Stimulated activated CD4-positive, alpha-beta T cell treated with anti-CD3 and anti-CD28 coated beads, Interleukin-12 subunit alpha, Interleukin-12 subunit beta, amount 100 ng/mL, for 24 hours (primary cell): ENCODE results near the gene CTSC.
"Not testable (repeated sequence)": the region's sequence is repeated elsewhere in the genome, so short reads cannot be mapped to it uniquely, and the experiment has no call there.

Experiments
- DNase-seq, 2 experiments: peaks; one replicate each; pipeline ENCODE4 v3.0.0-alpha.2; 2020; ENCODE audit warnings: low read depth in 2 of 2

CTSC gene

DNA sequence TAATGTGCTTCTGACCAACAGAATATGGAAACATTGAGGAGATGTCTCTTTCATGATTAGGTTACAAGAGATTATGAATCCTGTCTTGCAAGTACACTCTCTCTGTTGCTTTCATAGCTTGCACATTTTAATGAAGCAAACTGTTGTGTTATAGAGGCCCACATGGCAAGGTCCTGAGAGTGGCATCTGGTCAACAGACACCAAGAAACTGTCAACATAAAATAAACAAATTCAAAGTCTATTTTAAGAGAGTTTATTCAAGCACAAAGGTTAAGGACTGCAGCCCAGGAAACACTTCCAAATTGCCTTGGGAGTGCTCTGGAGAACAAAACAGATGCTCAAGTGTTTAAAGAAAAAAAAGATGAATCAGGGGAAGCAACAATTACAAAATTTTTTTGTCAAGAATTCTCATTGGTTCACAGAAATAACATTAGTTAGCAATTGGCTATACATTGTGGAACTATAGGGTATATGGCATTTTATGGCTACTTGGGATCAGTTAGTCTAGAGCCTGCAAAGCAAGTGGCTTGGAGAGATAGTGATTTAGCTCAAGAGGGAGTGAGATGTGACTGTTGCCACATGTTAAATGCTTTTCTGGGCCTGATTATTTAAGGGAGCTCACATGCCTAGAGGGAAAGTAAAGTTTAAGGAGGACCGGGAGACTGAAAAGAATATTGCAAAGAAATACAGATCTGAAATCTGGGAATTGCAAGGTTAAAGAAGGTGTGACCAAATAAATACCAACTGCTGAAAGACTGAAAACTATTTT, 54.6 kb downstream of the CTSC start:
- DNase-seq: no peak

DNA sequence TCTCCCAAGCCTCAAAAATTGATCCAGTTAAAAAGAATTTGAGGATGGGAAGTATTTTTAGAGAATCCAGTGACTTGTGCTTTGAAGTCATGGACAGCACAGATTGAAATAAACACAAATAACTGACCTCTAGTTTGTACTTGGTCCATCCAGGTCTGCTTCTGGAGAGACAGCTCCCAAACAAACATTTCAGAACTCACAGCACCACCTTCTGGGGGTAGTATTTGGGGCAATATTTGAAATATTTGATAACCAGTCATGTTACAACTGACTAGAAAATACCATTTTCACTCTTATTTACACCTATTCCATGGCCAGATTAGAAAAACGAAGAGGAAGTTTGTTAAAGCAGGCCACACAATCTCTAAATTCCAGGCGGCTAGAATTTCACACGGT, 56.2 kb downstream of the CTSC start:
- no peak for DNase-seq

DNA sequence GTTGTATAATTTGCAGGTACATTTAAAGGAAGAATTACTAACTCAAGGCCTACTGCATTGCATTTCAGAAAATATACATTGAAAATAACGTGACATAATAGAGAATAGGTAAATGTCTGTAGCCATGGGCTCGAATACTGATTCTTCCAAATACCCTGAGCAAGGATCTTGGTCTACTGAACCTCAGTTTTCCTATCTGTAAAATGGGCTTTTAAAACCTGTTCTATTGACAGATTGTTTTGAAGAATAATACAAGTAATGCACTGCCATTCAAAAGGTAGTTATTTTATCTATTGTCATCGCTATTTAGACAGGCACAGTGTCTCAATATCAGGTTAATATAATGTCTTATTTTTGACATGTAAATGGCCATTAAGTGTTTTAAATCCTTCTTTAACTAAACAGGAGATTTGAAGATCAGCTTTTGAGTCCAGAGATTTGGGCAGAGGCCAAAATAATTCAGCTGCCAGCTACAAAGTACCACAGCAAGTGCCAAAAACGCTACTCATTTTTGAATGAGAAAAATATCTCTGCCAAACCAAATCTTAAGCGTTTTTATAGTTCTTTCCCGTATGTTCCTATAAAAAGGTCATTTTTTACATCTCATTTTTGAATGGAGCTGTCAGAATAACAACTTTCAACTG, 56.7 kb downstream of the CTSC start:
- DNase-seq: no peak

DNA sequence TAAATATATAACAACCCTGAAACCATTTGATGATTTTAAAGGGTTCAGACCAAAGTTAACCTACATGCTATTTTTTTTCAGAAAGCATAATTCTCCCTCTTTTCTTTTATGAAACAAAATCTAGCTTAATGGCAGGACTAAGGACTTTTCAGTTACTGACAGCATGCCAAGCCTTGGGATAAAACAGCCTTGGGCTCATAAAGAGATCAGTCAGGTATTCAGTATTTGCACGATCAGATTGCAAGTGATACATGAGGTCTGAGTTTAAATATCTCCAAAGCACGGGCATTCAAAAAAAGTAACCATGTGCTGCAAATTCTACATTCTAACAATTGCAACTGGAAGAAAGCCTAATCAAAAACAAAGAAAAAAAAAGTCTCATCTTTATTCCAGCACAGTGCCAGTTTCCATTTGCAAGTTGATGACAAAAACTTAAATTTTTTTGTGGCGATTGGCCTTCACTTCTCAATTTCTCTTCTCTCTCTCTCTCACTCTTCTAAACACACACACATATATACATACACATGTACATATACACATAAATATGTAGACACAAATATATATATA, 60.1 kb downstream of the CTSC start:
- no peak for DNase-seq

DNA sequence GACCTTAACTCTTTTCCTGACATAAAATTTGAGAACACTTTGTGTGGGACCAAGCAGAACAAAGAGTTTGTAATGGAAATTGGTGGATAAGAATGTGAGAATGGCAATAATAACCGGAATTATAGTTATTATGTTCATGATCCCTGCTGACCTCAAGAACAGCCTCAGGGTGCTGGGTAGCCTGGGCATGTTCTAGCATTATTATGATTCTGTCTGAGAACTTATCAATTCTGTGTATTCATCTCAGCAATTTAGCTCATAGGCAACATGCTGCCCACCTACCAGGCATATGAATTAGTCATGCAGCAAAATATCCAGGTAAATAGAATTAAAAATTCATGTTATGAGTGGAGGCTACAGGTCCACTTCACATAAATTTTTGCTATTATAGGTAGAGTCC, 61.9 kb downstream of the CTSC start:
- no peak for DNase-seq

DNA sequence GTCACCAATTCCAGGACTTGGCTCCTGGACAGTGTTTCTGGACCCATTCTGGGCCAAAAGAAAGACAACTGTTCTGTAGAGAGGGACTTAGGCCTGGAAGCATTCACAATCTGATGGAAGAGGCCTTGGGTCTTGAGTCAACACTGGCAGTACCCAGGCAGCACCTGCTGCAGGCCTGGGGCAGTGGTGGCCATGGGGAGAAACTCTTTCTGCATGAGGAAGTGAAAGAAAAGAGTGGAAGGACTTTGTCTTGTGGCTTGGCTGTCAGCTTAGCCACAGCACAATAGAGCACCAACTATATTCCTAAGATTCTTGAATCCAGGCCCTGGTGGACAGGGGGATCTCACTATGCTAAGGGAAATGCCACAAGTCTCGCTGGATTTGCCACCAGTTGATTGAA, 70.6 kb downstream of the CTSC start:
- DNase-seq: no peak

DNA sequence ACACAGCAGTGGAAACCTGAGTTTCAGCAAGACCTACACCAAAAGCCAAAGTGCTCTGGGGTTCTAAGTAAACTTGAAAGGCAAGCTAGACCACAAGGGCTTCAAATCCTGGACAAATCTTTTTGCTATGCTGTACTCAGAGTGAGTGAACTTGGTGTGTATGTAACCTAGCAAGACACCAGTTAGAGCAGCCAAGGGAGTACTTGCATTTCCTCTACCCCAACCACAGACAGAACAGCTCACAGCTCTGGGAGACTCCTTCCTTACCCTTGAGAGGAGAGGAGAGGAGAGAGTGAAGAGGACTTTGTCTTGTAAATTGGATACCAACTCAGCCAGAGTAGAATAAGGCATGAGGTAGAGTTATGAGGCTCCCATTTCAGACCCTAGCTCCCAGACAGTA, 71.4 kb downstream of the CTSC start:
- no peak for DNase-seq

DNA sequence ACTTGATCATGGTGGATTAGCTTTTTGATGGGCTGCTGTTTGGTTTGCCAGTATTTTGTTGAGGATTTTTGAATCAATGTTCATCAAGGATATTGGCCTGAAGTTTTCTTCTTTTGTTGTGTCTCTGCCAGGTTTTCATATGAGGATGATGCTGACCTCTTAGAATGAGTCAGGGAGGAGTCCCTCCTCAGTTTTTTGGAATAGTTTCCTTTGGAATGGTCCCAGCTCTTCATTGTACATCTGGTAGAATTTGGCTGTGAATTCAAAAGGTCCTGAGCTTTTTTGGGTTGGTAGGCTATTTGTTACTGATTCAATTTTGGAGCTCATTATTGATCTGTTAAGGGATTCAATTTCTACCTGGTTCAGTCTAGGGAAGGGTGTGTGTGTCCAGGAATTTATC, 78.1 kb downstream of the CTSC start:
- DNase-seq: no peak

DNA sequence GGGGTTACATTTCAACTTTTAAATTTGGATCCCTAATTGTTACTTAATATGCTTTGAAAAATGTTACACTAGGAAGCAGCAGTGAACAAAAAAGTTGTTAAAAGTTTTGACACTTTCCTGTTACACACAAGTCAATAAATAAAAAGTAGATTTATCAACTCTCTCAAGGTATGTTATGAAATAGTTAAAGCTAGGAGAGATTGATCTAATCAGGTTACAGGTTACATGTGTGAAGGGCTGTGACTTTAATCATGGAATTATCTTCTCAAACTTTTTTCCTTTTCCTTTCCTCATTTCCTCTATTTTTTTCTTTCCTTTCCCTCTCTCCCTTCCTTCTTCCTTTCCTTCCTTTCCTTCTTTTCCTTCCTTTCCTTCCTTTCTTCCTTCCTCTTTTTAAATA, 85.3 kb downstream of the CTSC start:
- no peak for DNase-seq

DNA sequence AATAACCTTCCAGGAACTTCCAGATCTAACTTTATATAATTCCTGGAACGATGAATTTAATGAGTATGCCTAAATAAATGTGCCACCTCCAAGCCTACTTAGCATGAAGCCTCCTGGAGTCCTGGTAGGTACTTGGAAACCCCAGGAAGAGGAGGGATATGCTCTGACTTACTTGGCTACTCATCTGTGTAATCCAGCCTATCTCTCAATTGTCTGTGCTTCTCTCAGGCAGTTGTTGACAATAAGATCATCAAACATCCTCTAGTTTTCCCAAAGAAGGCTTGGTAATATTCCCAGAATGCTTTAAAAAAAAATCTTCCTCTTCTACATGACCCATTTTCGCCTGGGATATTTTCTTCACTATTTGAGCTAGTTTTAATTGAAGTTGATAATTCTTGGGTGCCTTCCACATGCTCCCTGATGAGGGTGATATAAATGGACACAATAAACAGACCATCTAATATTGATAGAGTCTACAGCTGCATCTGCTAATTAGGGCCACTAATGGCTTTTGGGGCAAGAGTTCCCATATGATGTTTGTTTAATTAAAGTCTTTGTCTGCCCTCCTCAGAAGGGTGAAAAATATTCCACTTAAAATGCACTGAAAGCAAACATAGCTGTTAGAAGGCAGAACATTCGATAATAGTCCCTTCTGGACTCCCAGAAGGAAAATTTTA, 86.8 kb downstream of the CTSC start:
- DNase-seq: no peak

DNA sequence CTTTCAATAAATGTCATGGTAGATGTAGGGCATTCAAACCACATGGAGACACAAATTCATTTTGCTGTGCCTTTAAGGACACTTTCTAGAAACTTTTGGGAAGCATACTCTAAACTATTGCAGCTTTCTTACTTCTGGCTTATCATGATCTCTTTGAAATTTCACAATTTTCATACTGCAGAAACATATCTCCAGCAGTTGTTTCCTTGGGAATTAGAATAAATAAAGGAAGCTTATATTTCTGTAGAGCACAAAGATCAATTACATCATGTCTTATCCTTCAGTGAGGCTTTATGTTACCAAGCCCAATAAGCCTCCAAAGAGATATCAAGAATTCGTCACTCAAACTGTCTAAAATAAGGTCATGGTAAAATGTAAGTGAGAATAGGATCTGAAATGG, 87.8 kb downstream of the CTSC start:
- no peak for DNase-seq

DNA sequence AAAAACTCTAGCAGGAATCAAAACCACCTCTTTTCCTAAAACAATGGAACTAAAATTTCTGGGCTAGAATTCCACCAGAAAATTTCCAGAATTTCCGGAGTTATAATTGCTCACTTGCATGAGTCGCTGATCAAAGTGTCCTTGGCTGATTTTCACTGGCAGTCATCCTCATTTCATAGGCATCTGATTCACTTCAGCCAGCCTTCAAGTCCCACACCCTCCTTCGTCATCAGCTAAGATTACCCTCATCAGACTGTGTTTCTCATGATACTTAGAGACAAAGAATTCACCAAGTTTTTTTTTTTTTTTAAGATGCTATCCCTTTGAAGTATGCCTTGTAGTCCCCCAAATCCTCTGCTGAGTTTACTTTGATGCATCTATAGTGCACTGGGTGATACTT, 90.8 kb downstream of the CTSC start:
- no peak for DNase-seq

DNA sequence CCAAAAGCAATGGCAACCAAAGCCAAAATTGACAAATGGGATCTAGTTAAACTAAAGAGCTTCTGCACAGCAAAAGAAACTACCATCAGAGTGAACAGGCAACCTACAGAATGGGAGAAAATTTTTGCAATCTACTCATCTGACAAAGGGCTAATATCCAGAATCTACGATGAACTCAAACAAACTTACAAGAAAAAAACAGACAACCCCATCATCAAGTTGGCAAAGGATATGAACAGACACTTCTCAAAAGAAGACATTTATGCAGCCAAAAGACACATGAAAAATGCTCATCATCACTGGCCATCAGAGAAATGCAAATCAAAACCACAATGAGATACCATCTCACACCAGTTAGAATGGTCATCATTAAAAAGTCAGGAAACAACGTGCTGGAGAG, 92.0 kb downstream of the CTSC start:
- not testable (repeated sequence) for DNase-seq
